Ishikawa (cell line): ENCODE results near the gene CDH20.

Experiments used
- CEBPB ChIP-seq: IDR thresholded peaks from 2 replicates; pipeline ENCODE4 v1.6.1; 2012
- EGR1 ChIP-seq: IDR thresholded peaks from 2 replicates; pipeline ENCODE4 v1.6.1; 2012
- EP300 ChIP-seq: IDR thresholded peaks from 2 replicates; pipeline ENCODE4 v1.6.1; 2012; ENCODE audit warnings: borderline replicate concordance
- FOXM1 ChIP-seq: IDR thresholded peaks from 2 replicates; pipeline ENCODE4 v1.6.1; 2012; ENCODE audit warnings: low read depth, borderline replicate concordance
- MAX ChIP-seq: IDR thresholded peaks from 2 replicates; pipeline ENCODE4 v1.6.1; 2012
- NFIC ChIP-seq: IDR thresholded peaks from 2 replicates; pipeline ENCODE4 v1.6.1; 2012
- RAD21 ChIP-seq: IDR thresholded peaks from 2 replicates; pipeline ENCODE4 v1.6.1; 2012; ENCODE audit warnings: low read depth
- REST ChIP-seq: IDR thresholded peaks from 2 replicates; pipeline ENCODE4 v1.6.1; 2012; ENCODE audit warnings: low read depth, mild to moderate bottlenecking
- TAF1 ChIP-seq: IDR thresholded peaks from 2 replicates; pipeline ENCODE4 v1.6.1; 2012; ENCODE audit warnings: low read depth, mild to moderate bottlenecking
- TEAD4 ChIP-seq: IDR thresholded peaks from 2 replicates; pipeline ENCODE4 v1.6.1; 2012
- USF1 ChIP-seq: IDR thresholded peaks from 2 replicates; pipeline ENCODE4 v1.6.1; 2012
- YY1 ChIP-seq: IDR thresholded peaks from 2 replicates; pipeline ENCODE4 v1.6.1; 2012; ENCODE audit warnings: low read depth
- ZBTB7A ChIP-seq: IDR thresholded peaks from 2 replicates; pipeline ENCODE4 v1.6.1; 2012; ENCODE audit warnings: low read depth

GRCh38 chr18:61428266-61428665 lies 95.0 kb downstream of the CDH20 start:
- no peak for TF ChIP-seq ZBTB7A
- TF ChIP-seq REST = no peak
- TF ChIP-seq TAF1 = no peak
- no peak for TF ChIP-seq CEBPB
- no peak for TF ChIP-seq TEAD4
- TF ChIP-seq MAX = no peak
- TF ChIP-seq EGR1 = no peak
- no peak for TF ChIP-seq EP300
- TF ChIP-seq RAD21 = no peak
- TF ChIP-seq USF1 = no peak
- no peak for TF ChIP-seq YY1
- TF ChIP-seq NFIC = no peak
- no peak for TF ChIP-seq FOXM1
